H9 (cell line): Measurements from ENCODE around the gene TMEM116. TPM values are rescaled to one million over a fixed set of nuclear protein-coding genes. Genes with fewer than 3 reads are reported as not detected.

Experiments
- DNase-seq: peaks from one replicate; pipeline ENCODE4 v3.0.0-alpha.2; 2017
- H2AFZ ChIP-seq: one replicate; pipeline ENCODE4 v1.6.1; 2013; ENCODE audit warnings: mild to moderate bottlenecking, low read length, control low read depth, moderate library complexity
- H2AK5ac ChIP-seq: 2 replicates; pipeline ENCODE4 v1.6.1; 2013; ENCODE audit warnings: low read length, control low read depth, mixed read lengths; ENCODE audit not compliant: insufficient read length
- H2BK120ac ChIP-seq: one replicate; pipeline ENCODE4 v1.6.1; 2013; ENCODE audit warnings: low read depth, mild to moderate bottlenecking, low read length, control low read depth, inconsistent platforms; ENCODE audit not compliant: poor library complexity, severe bottlenecking
- H2BK12ac ChIP-seq: 2 replicates; pipeline ENCODE4 v1.6.1; 2013; ENCODE audit warnings: low read length, control low read depth, mixed read lengths, low read depth; ENCODE audit not compliant: insufficient read length
- H2BK15ac ChIP-seq: 2 replicates; pipeline ENCODE4 v1.6.1; 2013; ENCODE audit warnings: low read depth, low read length, control low read depth
- H2BK20ac ChIP-seq: one replicate; pipeline ENCODE4 v1.6.1; 2013; ENCODE audit warnings: low read depth, mild to moderate bottlenecking, low read length, control low read depth, inconsistent platforms; ENCODE audit not compliant: poor library complexity, severe bottlenecking
- H2BK5ac ChIP-seq: 2 replicates; pipeline ENCODE4 v1.6.1; 2013; ENCODE audit warnings: low read length, control low read depth, mixed read lengths; ENCODE audit not compliant: insufficient read length
- H3K14ac ChIP-seq: 2 replicates; pipeline ENCODE4 v1.6.1; 2013; ENCODE audit warnings: low read length, control low read depth; ENCODE audit not compliant: insufficient read depth
- H3K18ac ChIP-seq: 2 replicates; pipeline ENCODE4 v1.6.1; 2013; ENCODE audit warnings: low read depth, mild to moderate bottlenecking, mixed read lengths, low read length, control low read depth; ENCODE audit not compliant: insufficient read length
- H3K23ac ChIP-seq: 2 replicates; pipeline ENCODE4 v1.6.1; 2013; ENCODE audit warnings: low read length, control low read depth, mixed read lengths, low read depth; ENCODE audit not compliant: insufficient read length
- H3K23me2 ChIP-seq: 2 replicates; pipeline ENCODE4 v1.6.1; 2013; ENCODE audit warnings: low read depth, mild to moderate bottlenecking, mixed read lengths, low read length, control low read depth; ENCODE audit not compliant: insufficient read length, poor library complexity, severe bottlenecking
- H3K27ac ChIP-seq: 2 replicates; pipeline ENCODE4 v1.5.1; 2013; ENCODE audit warnings: low read length, control low read depth, mixed read lengths, low read depth; ENCODE audit not compliant: insufficient read length
- H3K27me3 ChIP-seq: 2 replicates; pipeline ENCODE4 v1.6.1; 2013; ENCODE audit warnings: low read length, control low read depth, inconsistent platforms; ENCODE audit not compliant: insufficient read depth
- H3K4ac ChIP-seq: 2 replicates; pipeline ENCODE4 v1.6.1; 2013; ENCODE audit warnings: low read depth, mild to moderate bottlenecking, control low read depth, inconsistent platforms, low read length, moderate library complexity
- H3K4me1 ChIP-seq: 2 replicates; pipeline ENCODE4 v1.6.1; 2013; ENCODE audit warnings: low read length, control low read depth, inconsistent platforms; ENCODE audit not compliant: insufficient read depth
- H3K4me2 ChIP-seq: 2 replicates; pipeline ENCODE4 v1.6.1; 2013; ENCODE audit warnings: low read length, control low read depth, mixed read lengths; ENCODE audit not compliant: insufficient read length, insufficient read depth
- H3K56ac ChIP-seq: 2 replicates; pipeline ENCODE4 v1.6.1; 2013; ENCODE audit warnings: low read depth, mild to moderate bottlenecking, mixed read lengths, low read length, control low read depth; ENCODE audit not compliant: insufficient read length
- H3K79me1 ChIP-seq: 2 replicates; pipeline ENCODE4 v1.6.1; 2013; ENCODE audit warnings: low read depth, mild to moderate bottlenecking, moderate library complexity, low read length, control low read depth, inconsistent platforms; ENCODE audit not compliant: insufficient read depth, poor library complexity, severe bottlenecking
- H3K79me2 ChIP-seq: 2 replicates; pipeline ENCODE4 v1.6.1; 2013; ENCODE audit warnings: low read length, control low read depth, inconsistent platforms; ENCODE audit not compliant: insufficient read depth
- H3K9ac ChIP-seq: 2 replicates; pipeline ENCODE4 v1.6.1; 2013; ENCODE audit warnings: low read length, control low read depth, mixed read lengths; ENCODE audit not compliant: insufficient read length; ENCODE audit errors: extremely low read depth
- H3K9me3 ChIP-seq: one replicate; pipeline ENCODE4 v1.6.1; 2013; ENCODE audit warnings: low read depth, low read length, inconsistent platforms; ENCODE audit not compliant: control insufficient read depth
- H3T11ph ChIP-seq: one replicate; pipeline ENCODE4 v1.6.1; 2013; ENCODE audit warnings: mild to moderate bottlenecking, low read length, control low read depth, inconsistent platforms
- H4K20me1 ChIP-seq: one replicate; pipeline ENCODE4 v1.6.1; 2013; ENCODE audit not compliant: control insufficient read depth, insufficient read length, insufficient read depth
- H4K5ac ChIP-seq: 2 replicates; pipeline ENCODE4 v1.6.1; 2013; ENCODE audit warnings: low read depth, mild to moderate bottlenecking, mixed read lengths, low read length, control low read depth; ENCODE audit not compliant: insufficient read length
- H4K8ac ChIP-seq: replicated peaks from 2 replicates; pipeline ENCODE4 v1.6.1; 2013; ENCODE audit warnings: low read length, control low read depth, mixed read lengths, low read depth; ENCODE audit not compliant: insufficient read length
- H4K91ac ChIP-seq: 2 replicates; pipeline ENCODE4 v1.6.1; 2013; ENCODE audit warnings: low read depth, mild to moderate bottlenecking, moderate library complexity, mixed read lengths, low read length, control low read depth; ENCODE audit not compliant: insufficient read length
- H3K27ac Mint-ChIP-seq, 3 experiments: 2 replicates in 2 of 3; 3 replicates in 1 of 3; pipeline ENCODE4 v1.8.0; 2020 to 2021; ENCODE audit warnings: mixed read lengths in 3 of 3, mild to moderate bottlenecking in 1 of 3, moderate library complexity in 1 of 3
- H3K27me3 Mint-ChIP-seq: 2 replicates; pipeline ENCODE4 v1.8.0; 2021; ENCODE audit warnings: low read depth, mild to moderate bottlenecking, moderate library complexity, mixed read lengths
- H3K36me3 Mint-ChIP-seq, 3 experiments: 2 replicates in 2 of 3; 3 replicates in 1 of 3; pipeline ENCODE4 v1.8.0; 2020 to 2021; ENCODE audit warnings: low read depth in 3 of 3, mixed read lengths in 3 of 3; ENCODE audit not compliant: insufficient read depth in 1 of 3
- H3K4me1 Mint-ChIP-seq, 2 experiments: 2 replicates each; pipeline ENCODE4 v1.8.0; 2020; ENCODE audit warnings: mixed read lengths in 2 of 2
- H3K4me3 Mint-ChIP-seq, 2 experiments: 2 replicates in 1 of 2; 3 replicates in 1 of 2; pipeline ENCODE4 v1.8.0; 2020 to 2021; ENCODE audit warnings: mild to moderate bottlenecking in 2 of 2, mixed read lengths in 2 of 2, moderate library complexity in 1 of 2
- H3K9me3 Mint-ChIP-seq, 2 experiments: 2 replicates in 1 of 2; 3 replicates in 1 of 2; pipeline ENCODE4 v1.8.0; 2020; ENCODE audit warnings: mild to moderate bottlenecking in 2 of 2, mixed read lengths in 2 of 2, moderate library complexity in 1 of 2
- CTCF ChIP-seq: fragments of 200-600 bp; sonication (generic); conservative IDR thresholded peaks from 3 replicates; pipeline ENCODE4 v1.8.0; 2021; ENCODE audit warnings: antibody characterized with exemption, mild to moderate bottlenecking
- WGBS: extraction: QIAGEN DNeasy Blood & Tissue Kit; methylation state at CpG from one replicate; pipeline ENCODE4 v1.1.7; 2013; ENCODE audit warnings: missing lambda C conversion rate, low lambda C conversion rate, mixed read lengths; ENCODE audit not compliant: insufficient read length; ENCODE audit errors: extremely low coverage; 5-methylcytosine and 5-hydroxymethylcytosine counted together
- total RNA-seq: library from RNA; stranded (reverse); gene quantifications from 2 replicates; pipeline ENCODE4 v1.2.1, GENCODE V29; 2021

TMEM116 gene
- total RNA-seq, 1 experiment from 2014 or later: 10.8 TPM

GRCh38 chr12:111907740-111908139, 105.2 kb downstream of the TMEM116 start:
- peaks cover 15 to 19% of the 10 kb centered on the region in 2 experiments for H3K9me3 Mint-ChIP-seq
- Histone ChIP-seq H2BK20ac (no peak overlapping the region), H2BK15ac (no peak overlapping the region), H2BK120ac (no peak overlapping the region), H3K4ac (no peak overlapping the region), H3K56ac (no peak overlapping the region), H3K4me2 (no peak overlapping the region), H4K20me1 (no peaks in the 10 kb centered on the region), H3K79me1 (no peaks in the 10 kb centered on the region), H3T11ph (no peak overlapping the region), H2AFZ (no peak overlapping the region), H3K23me2 (no peaks in the 10 kb centered on the region), H3K79me2 (no peaks in the 10 kb centered on the region), H3K23ac (no peak overlapping the region), H3K9me3 (no peaks in the 10 kb centered on the region), H3K18ac (no peak overlapping the region), H3K14ac (no peak overlapping the region), H3K27me3 (no peaks in the 10 kb centered on the region), H3K27ac (no peak overlapping the region), H3K4me1 (no peaks in the 10 kb centered on the region), H2BK5ac (no peak overlapping the region), H3K9ac (no peak overlapping the region), H4K5ac (no peak overlapping the region), H2BK12ac (no peak overlapping the region), H4K91ac (no peak overlapping the region), H4K8ac (no peak overlapping the region), H2AK5ac (no peak overlapping the region)
- DNase-seq: no peak
- WGBS: no CpG with 5 or more reads among the region's 1 CpG
- H3K27ac Mint-ChIP-seq: no peak overlapping the region; a peak in 1 of 7 replicates
- no peaks in the 10 kb centered on the region; a peak in 1 of 4 replicates for H3K4me1 Mint-ChIP-seq
- H3K4me3 Mint-ChIP-seq: no peak overlapping the region
- peaks cover 2% of the 10 kb centered on the region; the same call in 1 of the 2 replicates for H3K27me3 Mint-ChIP-seq
- no peak for TF ChIP-seq CTCF
- peaks cover 8 to 15% (median 14%) of the 10 kb centered on the region in 3 experiments; a peak in 6 of 7 replicates for H3K36me3 Mint-ChIP-seq
